ENCODE measurements around the gene SLC25A20.
"Not testable (repeated sequence)": the region's sequence is repeated elsewhere in the genome, so short reads cannot be mapped to it uniquely, and the experiment has no call there.

DNA sequence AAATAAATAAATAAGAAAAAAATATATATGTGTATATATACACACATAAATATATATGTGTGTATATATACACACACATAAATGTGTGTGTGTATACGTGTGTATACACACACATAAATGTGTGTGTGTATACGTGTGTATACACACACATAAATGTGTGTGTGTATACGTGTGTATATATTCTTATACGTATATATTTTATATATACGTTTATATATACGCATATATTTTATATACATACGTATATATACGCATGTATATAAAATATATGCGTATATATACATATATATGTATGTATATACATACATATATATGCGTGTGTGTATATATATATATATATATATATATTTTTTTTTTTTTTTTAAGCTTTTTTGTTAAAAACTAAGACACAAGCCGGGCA is 69.2 kb downstream of the SLC25A20 start:
- TF ChIP-seq, protein P1, sequence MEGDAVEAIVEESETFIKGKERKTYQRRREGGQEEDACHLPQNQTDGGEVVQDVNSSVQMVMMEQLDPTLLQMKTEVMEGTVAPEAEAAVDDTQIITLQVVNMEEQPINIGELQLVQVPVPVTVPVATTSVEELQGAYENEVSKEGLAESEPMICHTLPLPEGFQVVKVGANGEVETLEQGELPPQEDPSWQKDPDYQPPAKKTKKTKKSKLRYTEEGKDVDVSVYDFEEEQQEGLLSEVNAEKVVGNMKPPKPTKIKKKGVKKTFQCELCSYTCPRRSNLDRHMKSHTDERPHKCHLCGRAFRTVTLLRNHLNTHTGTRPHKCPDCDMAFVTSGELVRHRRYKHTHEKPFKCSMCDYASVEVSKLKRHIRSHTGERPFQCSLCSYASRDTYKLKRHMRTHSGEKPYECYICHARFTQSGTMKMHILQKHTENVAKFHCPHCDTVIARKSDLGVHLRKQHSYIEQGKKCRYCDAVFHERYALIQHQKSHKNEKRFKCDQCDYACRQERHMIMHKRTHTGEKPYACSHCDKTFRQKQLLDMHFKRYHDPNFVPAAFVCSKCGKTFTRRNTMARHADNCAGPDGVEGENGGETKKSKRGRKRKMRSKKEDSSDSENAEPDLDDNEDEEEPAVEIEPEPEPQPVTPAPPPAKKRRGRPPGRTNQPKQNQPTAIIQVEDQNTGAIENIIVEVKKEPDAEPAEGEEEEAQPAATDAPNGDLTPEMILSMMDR (IDR thresholded peaks at IDR 0.05), result not testable (repeated sequence)
- TF ChIP-seq POLR2A (IDR thresholded peaks at IDR 0.05), result not testable (repeated sequence)
